GM19467 (cell line): ENCODE data around the gene IL12B.
"Not testable (repeated sequence)": the region's sequence is repeated elsewhere in the genome, so short reads cannot be mapped to it uniquely, and the experiment has no call there.

ENCODE experiments used
- ATAC-seq: cut with Tn5 transposase; IDR thresholded peaks from one replicate; pipeline ENCODE4 v1.9.1; 2021; ENCODE audit warnings: mild to moderate bottlenecking, moderate library complexity; ENCODE audit not compliant: unreplicated experiment

The IL12B gene

GRCh38 chr5:159297300-159297699 lies 33.0 kb downstream of the IL12B start:
- ATAC-seq: not testable (repeated sequence)

DNA sequence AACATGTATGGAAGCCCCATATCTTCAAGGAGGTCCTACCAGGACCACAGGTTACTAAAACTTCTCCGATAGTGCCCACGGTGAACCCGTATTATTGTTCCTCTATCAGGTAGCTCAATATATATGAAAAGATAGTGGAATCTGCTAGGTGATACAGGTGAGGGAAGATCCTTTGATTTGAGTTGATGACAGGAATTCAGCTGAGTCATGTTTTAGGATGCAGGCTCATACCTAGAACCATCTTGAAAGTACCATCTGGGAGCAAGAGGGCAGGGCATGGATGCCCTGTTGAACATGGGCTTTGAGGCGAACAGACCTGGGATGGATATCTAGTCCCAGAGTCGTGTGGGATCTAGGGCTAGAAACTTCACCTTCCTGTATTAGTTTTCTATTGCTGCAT lies 35.4 kb downstream of the IL12B start:
- ATAC-seq: no peak

- no peak for ATAC-seq
These were observed 39.5 kb downstream of the IL12B start for GRCh38 chr5:159290741-159291140.

DNA sequence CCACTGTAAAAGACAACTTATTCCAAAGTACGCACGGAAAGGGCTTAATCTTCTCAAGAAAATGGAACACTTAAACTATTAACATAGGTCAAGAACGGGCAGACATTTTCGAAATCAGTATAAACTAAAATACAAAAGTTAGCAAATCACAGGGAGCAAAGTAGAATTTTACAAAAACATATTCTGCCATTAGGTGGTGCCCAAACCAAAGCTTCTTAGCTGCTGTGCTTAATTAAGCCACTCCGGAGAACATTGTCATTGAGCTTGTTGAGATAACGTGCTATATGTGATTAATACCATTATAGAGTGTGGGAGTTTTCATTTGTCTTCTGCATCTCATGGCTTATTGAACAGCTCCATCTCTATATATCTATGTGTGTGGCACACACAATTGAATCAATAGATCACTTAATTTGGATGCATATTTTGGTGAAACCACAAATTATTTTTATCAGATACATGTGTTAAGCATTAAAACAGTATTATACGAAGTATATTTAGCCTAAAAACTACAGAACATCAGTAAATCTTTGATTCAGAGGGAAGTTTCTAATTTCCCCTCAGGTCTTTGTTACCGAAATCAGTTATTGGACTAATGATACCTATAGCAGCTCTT lies 43.8 kb downstream of the IL12B start:
- no peak for ATAC-seq

- ATAC-seq: no peak
These were observed 55.6 kb downstream of the IL12B start for GRCh38 chr5:159274676-159275075.

DNA sequence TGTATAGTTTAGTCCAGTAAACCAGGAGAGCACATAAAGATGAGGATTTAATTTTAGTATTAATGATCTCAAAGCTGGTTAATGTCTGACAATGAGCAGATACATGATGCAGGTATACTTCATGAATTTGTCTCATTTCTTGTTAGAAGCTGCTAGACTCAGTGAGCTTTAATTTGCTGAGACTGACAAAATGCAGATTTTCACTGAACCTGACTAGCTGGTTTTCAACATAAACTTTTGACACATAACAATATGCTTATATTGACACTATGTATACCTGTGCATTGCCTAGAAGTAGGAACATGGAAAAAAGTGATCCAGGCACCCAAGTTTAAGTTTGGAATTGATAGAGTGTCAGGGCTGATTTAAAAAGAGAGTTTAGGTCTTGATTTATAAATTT lies 56.4 kb downstream of the IL12B start:
- no peak for ATAC-seq

DNA sequence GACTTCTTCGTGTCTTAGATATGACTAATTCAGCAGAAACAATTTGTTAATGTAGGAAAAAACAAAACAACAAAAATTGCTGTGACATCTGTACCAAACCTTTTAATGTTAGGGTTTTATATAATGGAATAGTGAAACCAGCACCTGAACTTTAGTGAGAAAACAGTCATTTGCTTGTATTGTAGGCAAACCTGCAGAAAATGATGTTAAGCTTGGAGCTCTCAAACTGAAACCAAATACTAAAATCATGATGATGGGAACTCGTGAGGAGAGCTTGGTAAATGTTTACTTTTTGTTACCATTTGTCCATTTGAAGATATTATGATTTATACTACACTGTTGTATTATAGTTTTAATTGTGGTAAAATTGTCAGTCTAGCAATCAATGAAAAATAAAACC lies 60.6 kb downstream of the IL12B start:
- ATAC-seq: no peak

DNA sequence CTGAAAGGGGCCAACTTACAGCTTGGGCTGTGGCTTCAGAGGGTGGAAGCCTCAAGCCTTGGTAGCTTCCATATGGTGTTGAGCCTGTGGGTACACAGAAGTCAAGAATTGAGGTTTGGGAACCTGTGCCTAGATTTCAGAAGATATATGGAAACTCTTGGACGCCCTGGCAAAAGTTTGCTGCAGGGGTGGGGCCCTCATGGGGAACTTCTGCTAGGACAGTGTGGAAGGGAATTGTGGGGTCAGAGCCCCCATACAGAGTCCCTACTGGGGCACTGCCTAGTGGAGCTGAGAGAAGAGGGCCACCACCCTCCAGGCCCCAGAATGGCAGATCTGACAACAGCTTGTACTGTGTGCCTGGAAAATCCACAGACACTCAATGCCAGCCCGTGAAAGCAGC lies 63.5 kb downstream of the IL12B start:
- ATAC-seq: not testable (repeated sequence)
